Loucy (cell line): ENCODE results near the gene FHAD1.

Experiments used
- CTCF ChIP-seq: fragments of 200-600 bp; sonication (generic); conservative IDR thresholded peaks from 2 replicates; pipeline ENCODE4 v1.5.1; 2014; ENCODE audit warnings: mild to moderate bottlenecking, antibody characterized with exemption, low read length
- EZH2phosphoT487 ChIP-seq: fragments of 200-600 bp; IDR thresholded peaks from 2 replicates; pipeline ENCODE4 v1.6.1; 2018; ENCODE audit warnings: antibody characterized with exemption, mild to moderate bottlenecking, moderate library complexity, borderline replicate concordance

DNA sequence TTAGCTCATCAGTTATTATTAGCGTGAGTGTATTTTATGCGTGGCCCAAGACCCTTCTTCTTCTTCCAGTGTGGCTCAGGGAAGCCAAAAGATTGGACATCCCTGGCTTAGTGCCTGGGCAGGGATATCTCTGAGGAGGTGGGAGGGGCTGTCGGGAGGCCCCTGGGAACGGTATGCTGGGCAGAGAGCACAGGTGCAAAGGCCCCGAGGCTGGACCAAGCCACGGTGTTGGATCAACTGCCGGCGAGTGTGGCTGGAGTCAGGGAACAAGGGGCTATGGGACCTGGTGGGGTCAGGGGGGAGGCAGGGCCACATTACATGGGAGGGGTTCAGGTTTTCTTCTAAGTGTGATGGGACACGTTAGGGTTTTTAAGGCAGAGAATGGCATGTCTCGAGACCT is 62.7 kb downstream of the FHAD1 start:
- TF ChIP-seq CTCF: no peak
- TF ChIP-seq EZH2phosphoT487: no peak
